Neural progenitor cell (in vitro differentiated cells): ENCODE measurements around the gene CFAP20DC.

Source experiments
- CTCF ChIP-seq: fragments of 200-600 bp; sonication (generic); IDR thresholded peaks from 2 replicates; pipeline ENCODE4 v1.5.1; 2017; ENCODE audit warnings: antibody characterized with exemption, mild to moderate bottlenecking
- EZH2 ChIP-seq: fragments of 200-600 bp; sonication (generic); IDR thresholded peaks from 2 replicates; pipeline ENCODE4 v1.6.1; 2017; ENCODE audit warnings: antibody characterized with exemption, mild to moderate bottlenecking, moderate library complexity
- EZH2phosphoT487 ChIP-seq: fragments of 200-600 bp; sonication (generic); IDR thresholded peaks from 2 replicates; pipeline ENCODE4 v1.6.1; 2017; ENCODE audit warnings: antibody characterized with exemption

- TF ChIP-seq CTCF = no peak
- no peak for TF ChIP-seq EZH2
- TF ChIP-seq EZH2phosphoT487 = no peak
Observed at GRCh38 chr3:58696093-58696492, 353.7 kb downstream of the CFAP20DC start.
